Measurements from ENCODE around the gene BCORL1. TPM values are rescaled to one million over a fixed set of nuclear protein-coding genes. Genes with fewer than 3 reads are reported as not detected.

BCORL1 gene
- total RNA-seq, 1 experiment from 2014 or later: 13.3 TPM

DNA sequence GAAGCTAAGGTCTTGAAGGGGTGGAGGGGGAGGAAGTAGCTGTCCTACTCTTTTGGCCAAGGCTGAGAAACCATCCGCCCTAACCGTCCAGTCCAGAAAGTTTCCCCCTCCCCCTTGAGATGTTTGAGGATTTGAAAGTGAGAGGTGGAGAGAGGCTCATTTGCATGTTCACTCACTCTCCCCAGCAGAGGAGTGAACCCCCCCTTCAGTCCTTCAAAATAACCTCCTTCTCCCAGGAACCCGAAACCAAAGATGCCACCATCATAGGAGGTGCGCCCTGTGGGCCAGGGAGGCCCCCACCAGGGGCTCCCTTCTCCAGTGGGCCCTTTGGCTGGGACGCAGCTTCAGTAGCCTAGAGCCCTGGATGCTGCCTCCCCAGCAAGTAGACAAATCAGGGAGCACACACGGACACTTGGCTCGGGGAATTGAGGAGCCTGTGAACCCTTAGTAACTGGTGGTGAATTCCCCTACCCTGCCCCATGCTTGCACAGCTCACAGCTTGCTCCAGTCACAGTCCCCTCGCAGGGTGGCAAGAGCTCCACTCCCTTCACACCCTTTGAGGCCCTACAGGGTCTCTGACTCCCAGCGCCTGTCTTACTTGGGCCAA is 102.3 kb downstream of the BCORL1 start:
- TF ChIP-seq, protein P1, sequence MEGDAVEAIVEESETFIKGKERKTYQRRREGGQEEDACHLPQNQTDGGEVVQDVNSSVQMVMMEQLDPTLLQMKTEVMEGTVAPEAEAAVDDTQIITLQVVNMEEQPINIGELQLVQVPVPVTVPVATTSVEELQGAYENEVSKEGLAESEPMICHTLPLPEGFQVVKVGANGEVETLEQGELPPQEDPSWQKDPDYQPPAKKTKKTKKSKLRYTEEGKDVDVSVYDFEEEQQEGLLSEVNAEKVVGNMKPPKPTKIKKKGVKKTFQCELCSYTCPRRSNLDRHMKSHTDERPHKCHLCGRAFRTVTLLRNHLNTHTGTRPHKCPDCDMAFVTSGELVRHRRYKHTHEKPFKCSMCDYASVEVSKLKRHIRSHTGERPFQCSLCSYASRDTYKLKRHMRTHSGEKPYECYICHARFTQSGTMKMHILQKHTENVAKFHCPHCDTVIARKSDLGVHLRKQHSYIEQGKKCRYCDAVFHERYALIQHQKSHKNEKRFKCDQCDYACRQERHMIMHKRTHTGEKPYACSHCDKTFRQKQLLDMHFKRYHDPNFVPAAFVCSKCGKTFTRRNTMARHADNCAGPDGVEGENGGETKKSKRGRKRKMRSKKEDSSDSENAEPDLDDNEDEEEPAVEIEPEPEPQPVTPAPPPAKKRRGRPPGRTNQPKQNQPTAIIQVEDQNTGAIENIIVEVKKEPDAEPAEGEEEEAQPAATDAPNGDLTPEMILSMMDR (conservative IDR thresholded peaks at IDR 0.05; ENCODE audit: low read depth, low read length): no peak
- no peak for TF ChIP-seq EZH2 (IDR thresholded peaks at IDR 0.05; ENCODE audit: borderline replicate concordance, low read depth, low read length, poor library complexity, severe bottlenecking)
- Histone ChIP-seq H3K27ac (ENCODE audit: low read depth, low read length, poor library complexity, severe bottlenecking) (no peak overlapping the region), H3K4me1 (ENCODE audit: insufficient read depth, low read length, poor library complexity, severe bottlenecking) (no peaks in the 10 kb centered on the region), H3K4me3 (ENCODE audit: low read depth, low read length, poor library complexity, severe bottlenecking) (no peak overlapping the region), H3K36me3 (ENCODE audit: insufficient read depth, low read length, poor library complexity, severe bottlenecking) (no peaks in the 10 kb centered on the region), H3K27me3 (replicated peaks; ENCODE audit: insufficient read depth, low read depth, low read length, poor library complexity) (no peaks in the 10 kb centered on the region), H3K9me3 (ENCODE audit: low read depth, low read length, poor library complexity, severe bottlenecking) (no peaks in the 10 kb centered on the region)
- intact Hi-C loops (cut with micrococcal nuclease; ENCODE audit: unreplicated experiment): no loop called here
- ChIA-PET CTCF (no interaction called here), POLR2A (ENCODE audit: low non-redundant PET) (no interaction called here)
- DNase-seq (ENCODE audit: low spot score): no peak
- BruUV-seq (replicated peaks): no TSS peak

DNA sequence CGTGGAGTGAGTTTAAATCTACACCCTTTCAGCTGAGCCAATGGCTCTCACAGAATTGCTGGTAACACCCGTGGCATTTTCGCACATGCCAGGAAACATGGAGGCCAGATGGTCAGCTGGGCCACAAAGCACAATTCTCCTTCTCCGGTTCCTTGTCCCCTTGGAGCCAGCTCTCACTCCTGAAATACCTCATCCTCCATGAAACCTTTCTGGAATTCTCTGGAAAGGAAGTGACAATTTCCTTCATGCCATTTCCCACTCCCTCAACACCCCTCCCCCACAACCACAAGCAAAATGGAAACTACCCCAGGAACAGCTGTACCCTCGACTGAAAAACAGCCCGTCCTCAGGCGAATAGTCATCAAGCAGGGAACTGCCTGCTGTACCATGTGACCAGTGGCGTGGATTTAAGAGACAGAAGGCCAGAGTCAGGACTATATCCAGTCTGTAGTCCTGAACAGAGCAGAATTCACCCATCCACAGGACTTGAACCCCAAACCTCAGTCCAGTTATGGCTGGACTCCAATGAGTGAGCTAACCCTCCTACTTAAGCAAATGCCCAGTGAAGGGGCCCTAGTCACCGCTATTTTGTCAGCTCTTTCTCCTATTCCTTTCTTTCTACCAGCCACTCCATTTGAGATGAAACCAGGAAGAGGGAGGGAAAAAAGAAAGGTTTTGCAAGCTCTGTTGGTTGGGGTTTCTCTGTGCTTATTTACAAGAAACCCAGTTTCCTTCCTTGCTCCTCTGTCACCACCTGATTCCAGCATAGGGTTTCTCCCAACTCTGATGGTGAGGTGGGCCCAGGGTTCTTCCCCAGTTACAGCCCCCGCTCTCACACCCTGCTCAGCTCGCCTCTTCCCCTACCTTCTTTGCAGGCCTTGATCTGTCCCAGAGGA is 103.4 kb downstream of the BCORL1 start:
- H3K36me3 ChIP-seq (ENCODE audit: insufficient read depth, low read length, poor library complexity, severe bottlenecking): no peaks in the 10 kb centered on the region
- DNase-seq (ENCODE audit: low spot score): no peak
- ChIA-PET POLR2A (ENCODE audit: low non-redundant PET) (no interaction called here), CTCF (no interaction called here)
- BruUV-seq (replicated peaks): no TSS peak
- no peaks in the 10 kb centered on the region for H3K27me3 ChIP-seq (replicated peaks; ENCODE audit: insufficient read depth, low read depth, low read length, poor library complexity)
- no peaks in the 10 kb centered on the region for H3K9me3 ChIP-seq (ENCODE audit: low read depth, low read length, poor library complexity, severe bottlenecking)
- TF ChIP-seq EZH2 (IDR thresholded peaks at IDR 0.05; ENCODE audit: borderline replicate concordance, low read depth, low read length, poor library complexity, severe bottlenecking): no peak
- TF ChIP-seq, protein P1 (conservative IDR thresholded peaks at IDR 0.05; ENCODE audit: low read depth, low read length): no peak
- intact Hi-C loops (cut with micrococcal nuclease; ENCODE audit: unreplicated experiment): no loop called here
- H3K4me1 ChIP-seq (ENCODE audit: insufficient read depth, low read length, poor library complexity, severe bottlenecking): no peaks in the 10 kb centered on the region
- no peak overlapping the region for H3K27ac ChIP-seq (ENCODE audit: low read depth, low read length, poor library complexity, severe bottlenecking)
- no peak overlapping the region for H3K4me3 ChIP-seq (ENCODE audit: low read depth, low read length, poor library complexity, severe bottlenecking)

DNA sequence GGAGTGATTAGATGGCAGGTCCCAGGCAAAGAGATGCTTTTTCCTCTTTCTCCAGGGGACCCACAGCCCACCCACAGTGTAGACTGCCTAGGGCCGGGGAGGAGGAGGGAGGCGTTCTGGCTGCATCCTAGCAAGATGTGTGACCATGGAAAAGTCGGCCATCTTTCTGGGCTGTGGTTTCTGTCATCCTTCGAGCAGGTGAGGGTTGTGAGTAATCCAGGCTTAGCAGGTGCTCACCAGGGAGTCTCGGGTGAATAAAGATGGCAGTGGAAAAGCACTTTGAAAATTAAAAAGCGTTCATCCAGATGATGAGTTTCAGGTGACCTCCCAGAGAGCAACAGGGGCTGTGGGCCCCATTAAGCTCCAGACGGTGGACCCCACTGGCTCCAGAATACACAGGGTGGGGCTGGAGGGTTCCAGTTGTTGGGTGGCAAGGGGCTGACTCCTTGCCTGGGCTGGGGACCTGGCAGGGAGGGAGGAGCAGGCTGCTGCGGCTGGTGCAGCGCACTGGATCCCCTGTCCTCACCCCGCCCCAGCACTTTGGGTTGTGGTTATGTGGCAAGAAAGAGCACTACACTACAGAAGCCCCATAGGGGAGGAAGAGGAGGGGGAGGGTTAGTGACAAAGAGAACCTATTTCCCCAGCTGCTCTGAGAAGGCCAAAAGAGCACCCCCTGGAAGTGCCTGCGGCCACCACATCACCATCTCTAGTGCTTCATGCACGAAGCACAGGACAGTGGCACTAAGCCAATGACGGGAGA is 104.2 kb downstream of the BCORL1 start:
- no peak overlapping the region for H3K4me3 ChIP-seq (ENCODE audit: low read depth, low read length, poor library complexity, severe bottlenecking)
- no peaks in the 10 kb centered on the region for H3K4me1 ChIP-seq (ENCODE audit: insufficient read depth, low read length, poor library complexity, severe bottlenecking)
- H3K9me3 ChIP-seq (ENCODE audit: low read depth, low read length, poor library complexity, severe bottlenecking): no peaks in the 10 kb centered on the region
- BruUV-seq (replicated peaks): no TSS peak
- no peaks in the 10 kb centered on the region for H3K36me3 ChIP-seq (ENCODE audit: insufficient read depth, low read length, poor library complexity, severe bottlenecking)
- intact Hi-C loops (cut with micrococcal nuclease; ENCODE audit: unreplicated experiment): no loop called here
- no peak for TF ChIP-seq EZH2 (IDR thresholded peaks at IDR 0.05; ENCODE audit: borderline replicate concordance, low read depth, low read length, poor library complexity, severe bottlenecking)
- TF ChIP-seq, protein P1 (conservative IDR thresholded peaks at IDR 0.05; ENCODE audit: low read depth, low read length): no peak
- DNase-seq (ENCODE audit: low spot score): no peak
- no peak overlapping the region for H3K27ac ChIP-seq (ENCODE audit: low read depth, low read length, poor library complexity, severe bottlenecking)
- no peaks in the 10 kb centered on the region for H3K27me3 ChIP-seq (replicated peaks; ENCODE audit: insufficient read depth, low read depth, low read length, poor library complexity)
- CTCF ChIA-PET: no interaction called here
- POLR2A ChIA-PET (ENCODE audit: low non-redundant PET): no interaction called here
